K562 (cell line): ENCODE results near the gene DPH7. TPM values are rescaled to one million over a fixed set of nuclear protein-coding genes. Genes with fewer than 3 reads are reported as not detected.

Experiments
- CBX3 ChIP-seq, 2 experiments: IDR thresholded peaks; 1 replicate in 1 of 2; 2 replicates in 1 of 2; pipeline ENCODE4 v1.6.1; 2012; ENCODE audit warnings: inconsistent platforms in 2 of 2, low read length in 2 of 2, borderline replicate concordance in 1 of 2, control low read depth in 1 of 2
- CHD2 ChIP-seq: IDR thresholded peaks from 2 replicates; pipeline ENCODE4 v1.6.1; 2011; ENCODE audit warnings: low read depth, low read length
- EP300 ChIP-seq: IDR thresholded peaks from 2 replicates; pipeline ENCODE4 v1.6.1; 2012; ENCODE audit warnings: low read length, improper control_type of control experiment
- HMG20A ChIP-seq: fragments of 450-650 bp; formaldehyde crosslinking; conservative IDR thresholded peaks from 2 replicates; pipeline ENCODE4 v1.4.0; 2020; ENCODE audit warnings: mild to moderate bottlenecking, mixed read lengths
- JUNB ChIP-seq: fragments of 450-650 bp; formaldehyde crosslinking; conservative IDR thresholded peaks from 2 replicates; pipeline ENCODE4 v1.4.0; 2020; ENCODE audit warnings: mild to moderate bottlenecking
- LARP7 ChIP-seq: fragments of 450-650 bp; IDR thresholded peaks from 2 replicates; pipeline ENCODE4 v1.6.1; 2016
- MTA3 ChIP-seq: fragments of 450-650 bp; formaldehyde crosslinking; IDR thresholded peaks from 2 replicates; pipeline ENCODE4 v1.6.1; 2017; ENCODE audit warnings: mild to moderate bottlenecking, borderline replicate concordance
- NBN ChIP-seq: fragments of 450-650 bp; IDR thresholded peaks from 2 replicates; pipeline ENCODE4 v1.6.1; 2016; ENCODE audit warnings: low read depth, mild to moderate bottlenecking
- NR2C1 ChIP-seq, 2 experiments: fragments of 450-650 bp; IDR thresholded peaks; 2 replicates each; pipeline ENCODE4 v1.6.1; 2017; ENCODE audit warnings: mild to moderate bottlenecking in 2 of 2, antibody characterized with exemption in 1 of 2, inconsistent platforms in 1 of 2, missing compliant biosample characterization in 1 of 2, missing genetic modification characterization in 1 of 2
- NRF1 ChIP-seq, 2 experiments: fragments of 450-650 bp; IDR thresholded peaks in 1 of 2; conservative IDR thresholded peaks in 1 of 2; 2 replicates each; pipeline ENCODE4 v1.6.1; 2014; ENCODE audit warnings: mild to moderate bottlenecking in 2 of 2
- RB1 ChIP-seq: fragments of 450-650 bp; IDR thresholded peaks from 2 replicates; pipeline ENCODE4 v1.6.1; 2017; ENCODE audit warnings: low read depth, mild to moderate bottlenecking
- SAFB ChIP-seq: fragments of 200-400 bp; formaldehyde crosslinking; IDR thresholded peaks from 2 replicates; pipeline ENCODE4 v1.6.1; 2017; ENCODE audit warnings: low read depth, low read length, borderline replicate concordance
- TCF7 ChIP-seq: sonication (generic); IDR thresholded peaks from 2 replicates; pipeline ENCODE4 v1.6.1; 2016; ENCODE audit warnings: antibody characterized with exemption, borderline replicate concordance
- ZBED1 ChIP-seq: IDR thresholded peaks from 2 replicates; pipeline ENCODE4 v1.6.1; 2014
- ZFX ChIP-seq: sonication (generic); formaldehyde crosslinking; IDR thresholded peaks from 2 replicates; pipeline ENCODE4 v1.8.0; 2022; ENCODE audit warnings: mild to moderate bottlenecking, missing genetic modification reagents, moderate library complexity
- ZNF274 ChIP-seq: IDR thresholded peaks from 2 replicates; pipeline ENCODE4 v1.6.1; 2011; ENCODE audit warnings: low read depth, mild to moderate bottlenecking, low read length, moderate library complexity, borderline replicate concordance
- ZNF79 ChIP-seq: fragments of 250-450 bp; sonication (Bioruptor Pico); IDR thresholded peaks from 2 replicates; pipeline ENCODE4 v1.4.0; 2020; ENCODE audit warnings: low read depth, mild to moderate bottlenecking, moderate library complexity
- polyA plus RNA-seq, 8 experiments: library from polyadenylated mRNA; depleted of rRNA in 4 of 8; stranded (reverse) in 5 of 8; unstranded in 3 of 8; fragments of >200 nt; fragmentation: Nextera tagmentation in 2 of 8; fragmentation: Illumina TruSeq in 1 of 8; extraction: Ambion mirVana in 2 of 8; extraction: Trizol in 1 of 8; gene quantifications; 2 replicates each; pipeline versions ENCODE4 v1.2.1 to v1.2.3, GENCODE V29; 2011 to 2014; ENCODE audit warnings: inconsistent platforms in 1 of 8, missing spikeins in 1 of 8
- total RNA-seq, 7 experiments: library from RNA; depleted of rRNA in 6 of 7; stranded (reverse); fragments of >200 nt in 6 of 7; fragmentation: Illumina TruSeq in 2 of 7; extraction: Trizol in 2 of 7; gene quantifications; 2 replicates each; pipeline versions ENCODE4 v1.2.1 to v1.2.3, GENCODE V29; 2011 to 2021; ENCODE audit warnings: low replicate concordance in 1 of 7
- TF ChIP-seq, protein P1 (sequence below): fragments of 250-450 bp; sonication (Bioruptor Pico); IDR thresholded peaks from 2 replicates; pipeline ENCODE4 v1.8.0; 2021; ENCODE audit warnings: borderline replicate concordance, mild to moderate bottlenecking, moderate library complexity; ENCODE audit not compliant: poor library complexity, severe bottlenecking
- TF ChIP-seq, protein P2 (sequence below), 2 experiments: IDR thresholded peaks; 2 replicates each; pipeline ENCODE4 v1.6.1; 2012; ENCODE audit warnings: improper control_type of control experiment in 2 of 2, low read depth in 2 of 2, low read length in 2 of 2, borderline replicate concordance in 1 of 2
- TF ChIP-seq, protein P3 (sequence below): fragments of 250-450 bp; sonication (Bioruptor Pico); IDR thresholded peaks from 2 replicates; pipeline ENCODE4 v1.5.0; 2021
- TF ChIP-seq, protein P4 (sequence below): fragments of 450-650 bp; conservative IDR thresholded peaks from 2 replicates; pipeline ENCODE4 v1.6.1; 2016; ENCODE audit warnings: missing genetic modification characterization, low read depth, mild to moderate bottlenecking, control low read depth, missing compliant biosample characterization
- TF ChIP-seq, protein P5 (sequence below): fragments of 450-650 bp; IDR thresholded peaks from 2 replicates; pipeline ENCODE4 v1.6.1; 2018; ENCODE audit warnings: mild to moderate bottlenecking, low read depth; ENCODE audit not compliant: partially characterized antibody

The DPH7 gene
- total and polyA plus RNA-seq, 9 of the 15 experiments (the other 6 are each of a cell fraction or from before 2014, with no cell fraction given): 13.9 to 68.6 (median 41.3) TPM

DNA sequence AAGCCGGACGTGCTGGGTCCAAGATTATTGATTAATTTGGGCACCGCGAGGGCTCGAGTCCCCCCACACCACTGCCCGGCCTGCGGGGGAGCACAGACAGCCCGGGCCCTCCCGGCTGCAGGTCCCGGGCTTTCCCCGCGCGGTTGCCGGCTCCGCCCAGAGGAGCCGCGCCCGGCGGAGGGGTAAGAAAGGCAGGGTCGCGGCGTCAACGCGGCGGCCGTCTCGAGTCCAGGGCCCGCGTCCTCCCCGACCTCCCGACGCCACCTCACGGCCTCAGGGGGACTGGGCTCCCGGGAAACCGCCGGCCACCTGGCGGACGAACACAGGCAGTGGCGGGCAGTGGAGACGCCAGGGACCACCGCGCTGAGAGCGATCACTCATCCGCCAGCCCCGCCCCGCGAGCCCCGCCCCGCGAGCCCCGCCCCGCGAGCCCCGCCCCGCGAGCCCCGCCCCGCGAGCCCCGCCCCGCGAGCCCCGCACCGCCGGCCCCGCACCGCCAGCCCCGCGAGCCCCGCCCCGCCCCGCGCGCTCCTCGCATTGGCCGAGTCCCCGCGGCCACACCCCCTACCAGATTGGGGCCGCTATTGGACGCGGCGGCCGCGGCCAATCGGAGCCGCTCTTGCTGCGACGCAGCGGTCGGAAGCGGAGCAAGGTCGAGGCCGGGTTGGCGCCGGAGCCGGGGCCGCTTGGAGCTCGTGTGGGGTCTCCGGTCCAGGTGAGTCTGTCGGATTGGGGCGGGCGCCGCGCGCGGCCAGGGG is 27.3 kb downstream of the DPH7 start, which contains the start of gene MRPL41 (continued):
- TF ChIP-seq, protein P1, sequence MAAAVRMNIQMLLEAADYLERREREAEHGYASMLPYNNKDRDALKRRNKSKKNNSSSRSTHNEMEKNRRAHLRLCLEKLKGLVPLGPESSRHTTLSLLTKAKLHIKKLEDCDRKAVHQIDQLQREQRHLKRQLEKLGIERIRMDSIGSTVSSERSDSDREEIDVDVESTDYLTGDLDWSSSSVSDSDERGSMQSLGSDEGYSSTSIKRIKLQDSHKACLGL (CRISPR knock-in tag): no peak
- TF ChIP-seq CBX3 (IDR thresholded peaks at IDR 0.05; ENCODE audit: borderline replicate concordance in 1 of 2, low read length in 2 of 2) (no peak; a peak in 1 of 3 replicates), JUNB (CRISPR knock-in tag) (no peak), EP300 (peak; percentile 8; the same call in 1 of the 2 replicates), NBN (no peak), RB1 (peak; percentile 72), TCF7 (no peak), ZNF79 (CRISPR knock-in tag) (no peak), ZFX (CRISPR knock-in tag) (peak; percentile 53), ZNF274 (no peak), HMG20A (CRISPR knock-in tag) (no peak), LARP7 (no peak), MTA3 (peak; percentile 47; the same call in 1 of the 2 replicates), CHD2 (peak; percentile 49; the same call in 1 of the 2 replicates), ZBED1 (no peak), NRF1 (conservative IDR thresholded peaks at IDR 0.05 in 1 of 2, IDR thresholded peaks at IDR 0.05 in 1 of 2) (no peak), NR2C1 (IDR thresholded peaks at IDR 0.05) (no peak), NR2C1 (tag; IDR thresholded peaks at IDR 0.05) (no peak), SAFB (no peak)
- TF ChIP-seq, protein P2, sequence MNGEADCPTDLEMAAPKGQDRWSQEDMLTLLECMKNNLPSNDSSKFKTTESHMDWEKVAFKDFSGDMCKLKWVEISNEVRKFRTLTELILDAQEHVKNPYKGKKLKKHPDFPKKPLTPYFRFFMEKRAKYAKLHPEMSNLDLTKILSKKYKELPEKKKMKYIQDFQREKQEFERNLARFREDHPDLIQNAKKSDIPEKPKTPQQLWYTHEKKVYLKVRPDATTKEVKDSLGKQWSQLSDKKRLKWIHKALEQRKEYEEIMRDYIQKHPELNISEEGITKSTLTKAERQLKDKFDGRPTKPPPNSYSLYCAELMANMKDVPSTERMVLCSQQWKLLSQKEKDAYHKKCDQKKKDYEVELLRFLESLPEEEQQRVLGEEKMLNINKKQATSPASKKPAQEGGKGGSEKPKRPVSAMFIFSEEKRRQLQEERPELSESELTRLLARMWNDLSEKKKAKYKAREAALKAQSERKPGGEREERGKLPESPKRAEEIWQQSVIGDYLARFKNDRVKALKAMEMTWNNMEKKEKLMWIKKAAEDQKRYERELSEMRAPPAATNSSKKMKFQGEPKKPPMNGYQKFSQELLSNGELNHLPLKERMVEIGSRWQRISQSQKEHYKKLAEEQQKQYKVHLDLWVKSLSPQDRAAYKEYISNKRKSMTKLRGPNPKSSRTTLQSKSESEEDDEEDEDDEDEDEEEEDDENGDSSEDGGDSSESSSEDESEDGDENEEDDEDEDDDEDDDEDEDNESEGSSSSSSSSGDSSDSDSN (IDR thresholded peaks at IDR 0.05; ENCODE audit: borderline replicate concordance in 1 of 2, low read depth in 2 of 2, low read length in 2 of 2): peak; percentile 83 to 93; a peak in 3 of 4 replicates
- TF ChIP-seq, protein P3, sequence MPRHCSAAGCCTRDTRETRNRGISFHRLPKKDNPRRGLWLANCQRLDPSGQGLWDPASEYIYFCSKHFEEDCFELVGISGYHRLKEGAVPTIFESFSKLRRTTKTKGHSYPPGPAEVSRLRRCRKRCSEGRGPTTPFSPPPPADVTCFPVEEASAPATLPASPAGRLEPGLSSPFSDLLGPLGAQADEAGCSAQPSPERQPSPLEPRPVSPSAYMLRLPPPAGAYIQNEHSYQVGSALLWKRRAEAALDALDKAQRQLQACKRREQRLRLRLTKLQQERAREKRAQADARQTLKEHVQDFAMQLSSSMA (CRISPR knock-in tag): no peak
- TF ChIP-seq, protein P4, sequence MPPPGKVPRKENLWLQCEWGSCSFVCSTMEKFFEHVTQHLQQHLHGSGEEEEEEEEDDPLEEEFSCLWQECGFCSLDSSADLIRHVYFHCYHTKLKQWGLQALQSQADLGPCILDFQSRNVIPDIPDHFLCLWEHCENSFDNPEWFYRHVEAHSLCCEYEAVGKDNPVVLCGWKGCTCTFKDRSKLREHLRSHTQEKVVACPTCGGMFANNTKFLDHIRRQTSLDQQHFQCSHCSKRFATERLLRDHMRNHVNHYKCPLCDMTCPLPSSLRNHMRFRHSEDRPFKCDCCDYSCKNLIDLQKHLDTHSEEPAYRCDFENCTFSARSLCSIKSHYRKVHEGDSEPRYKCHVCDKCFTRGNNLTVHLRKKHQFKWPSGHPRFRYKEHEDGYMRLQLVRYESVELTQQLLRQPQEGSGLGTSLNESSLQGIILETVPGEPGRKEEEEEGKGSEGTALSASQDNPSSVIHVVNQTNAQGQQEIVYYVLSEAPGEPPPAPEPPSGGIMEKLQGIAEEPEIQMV (tag): no peak
- TF ChIP-seq, protein P5, sequence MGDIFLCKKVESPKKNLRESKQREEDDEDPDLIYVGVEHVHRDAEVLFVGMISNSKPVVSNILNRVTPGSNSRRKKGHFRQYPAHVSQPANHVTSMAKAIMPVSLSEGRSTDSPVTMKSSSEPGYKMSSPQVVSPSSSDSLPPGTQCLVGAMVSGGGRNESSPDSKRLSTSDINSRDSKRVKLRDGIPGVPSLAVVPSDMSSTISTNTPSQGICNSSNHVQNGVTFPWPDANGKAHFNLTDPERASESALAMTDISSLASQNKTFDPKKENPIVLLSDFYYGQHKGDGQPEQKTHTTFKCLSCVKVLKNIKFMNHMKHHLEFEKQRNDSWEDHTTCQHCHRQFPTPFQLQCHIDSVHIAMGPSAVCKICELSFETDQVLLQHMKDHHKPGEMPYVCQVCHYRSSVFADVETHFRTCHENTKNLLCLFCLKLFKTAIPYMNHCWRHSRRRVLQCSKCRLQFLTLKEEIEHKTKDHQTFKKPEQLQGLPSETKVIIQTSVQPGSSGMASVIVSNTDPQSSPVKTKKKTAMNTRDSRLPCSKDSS: no peak
